Thoracic aorta endothelial cell (primary cell): ENCODE data around the gene PSMA3. TPM values are rescaled to one million over a fixed set of nuclear protein-coding genes. Genes with fewer than 3 reads are reported as not detected.

Experiments used
- small RNA-seq: library from RNA; depleted of rRNA; stranded (forward); fragments of <200 nt; gene quantifications from one replicate; pipeline ENCODE3, GENCODE V24; 2012
- total RNA-seq: library from RNA; depleted of rRNA; stranded (reverse); fragments of >200 nt; gene quantifications from 2 replicates; pipeline ENCODE4 v1.2.3, GENCODE V29; 2012

The PSMA3 gene
- 244 and 248 TPM in 2 replicates for total RNA-seq

DNA sequence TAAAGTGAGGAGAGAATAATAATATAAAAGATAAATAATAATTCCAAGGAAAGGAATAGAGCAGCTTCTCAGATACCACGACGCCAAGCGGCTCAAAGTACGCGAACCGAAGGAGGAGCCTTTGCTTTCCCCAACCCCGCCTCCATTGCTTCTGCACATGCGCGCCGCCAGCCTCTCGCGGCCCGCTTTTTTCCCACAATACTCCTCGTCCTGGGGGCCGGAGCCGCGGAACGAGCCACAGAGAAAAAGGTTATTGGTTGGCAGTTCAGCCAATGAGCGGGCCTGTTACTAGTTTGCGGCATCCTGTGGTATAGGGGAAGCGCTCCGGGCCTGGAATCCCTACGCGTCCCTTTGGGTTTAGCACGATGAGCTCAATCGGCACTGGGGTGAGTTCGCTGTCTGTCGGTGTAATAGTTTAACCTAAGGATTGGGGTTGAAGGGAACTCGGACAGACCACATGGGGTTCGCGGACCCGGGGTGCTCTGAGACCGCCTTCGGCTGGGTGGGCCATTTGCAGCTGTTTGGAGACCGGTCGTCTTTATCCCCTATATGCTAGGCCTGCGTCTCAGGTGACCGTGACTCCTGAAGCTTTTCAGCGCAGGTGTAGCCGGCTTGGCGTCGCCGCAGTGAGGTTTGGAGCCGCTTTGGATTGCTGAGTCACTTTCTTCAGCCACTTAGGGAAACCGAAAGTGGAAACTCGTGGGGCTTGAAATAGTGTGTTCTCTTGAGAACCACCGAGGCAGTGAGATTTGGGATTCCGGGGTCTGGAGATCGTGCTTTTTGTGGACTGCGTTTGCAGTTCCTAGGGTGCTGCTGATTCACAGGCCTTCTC lies at the start of gene PSMA3:
TSS of gene PSMA3 (plus strand) at position 288 of the 832 bp plus-strand sequence. CDS start at position 366, 78 bp downstream.

GRCh38 chr14:58199726-58200479 lies 44.7 kb upstream of the PSMA3 start, which contains the start of gene ACTR10:
Gene ACTR10 (plus strand): TSS chr14:58200149. CDS start chr14:58200218, 69 bp downstream.

DNA sequence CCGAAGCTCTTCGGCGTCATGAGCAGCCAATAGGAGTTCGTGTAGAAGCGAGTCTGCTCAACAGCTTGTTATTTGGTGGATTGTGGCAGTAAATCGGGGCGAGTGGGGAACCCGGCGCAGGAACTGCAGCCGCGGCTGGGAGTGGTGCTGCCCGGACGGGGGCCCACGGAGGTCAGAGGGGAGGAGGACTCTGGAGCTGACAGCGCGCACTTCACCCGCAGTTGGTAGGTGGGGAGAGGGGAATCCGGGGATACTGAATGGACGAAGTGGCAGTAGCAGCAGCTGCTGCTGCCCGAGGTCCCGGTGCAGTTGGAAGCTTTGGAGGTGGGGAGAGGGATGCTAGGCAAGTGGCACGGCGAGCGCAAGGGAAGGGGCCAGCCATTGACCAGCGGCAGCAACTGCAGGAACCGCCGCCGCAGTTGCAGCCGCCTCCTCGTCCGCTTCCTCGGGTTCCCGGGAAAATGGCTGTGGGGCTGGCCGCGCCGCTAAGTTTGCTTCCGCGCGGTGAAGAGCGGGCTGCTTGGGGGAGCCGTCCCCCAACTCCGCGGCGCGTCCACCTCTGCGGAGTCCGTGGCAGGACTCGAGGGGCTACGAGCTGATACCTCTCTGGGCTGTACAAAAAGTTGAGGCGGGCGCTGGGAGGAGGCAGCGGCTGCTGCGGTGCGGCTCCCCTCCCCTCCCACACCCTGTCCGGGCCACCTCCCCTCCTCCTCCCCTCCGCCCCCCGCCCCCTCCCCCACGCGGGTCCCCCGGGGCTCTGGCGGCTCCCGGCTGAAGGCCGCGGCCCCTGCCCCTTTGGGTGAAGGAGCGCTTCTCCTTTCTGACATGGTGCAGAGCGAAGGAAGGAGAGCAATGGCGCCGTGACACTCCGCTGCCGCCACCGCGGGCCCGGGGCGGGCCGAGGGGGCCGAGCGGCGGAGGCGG lies 54.1 kb downstream of the PSMA3 start, which contains the start of gene ARID4A:
TSS of gene ARID4A (plus strand) at position 79 of the 924 bp plus-strand sequence. CDS start 1,300 bp downstream, outside the sequence.

Small RNAs within 50 kb of the gene (small RNA-seq; reads per million reads assigned to genes)
- not detected for gene RNU6-341P

Other genes with a start within 250 kb of the PSMA3 start
- gene ARMH4, start 92.6 kb upstream of the PSMA3 start, total RNA-seq: 1.4 and 1.9 TPM in 2 replicates
- gene ACTR10, start 44.7 kb upstream of the PSMA3 start, total RNA-seq: 60.5 and 78.5 TPM in 2 replicates
- gene ARID4A, start 53.7 kb downstream of the PSMA3 start, total RNA-seq: 17.5 and 20.7 TPM in 2 replicates
- gene TOMM20L, start 151.1 kb downstream of the PSMA3 start, total RNA-seq: not detected in 2 replicates
- 25.4 and 31.6 TPM in 2 replicates for gene TIMM9, start 182.7 kb downstream of the PSMA3 start, total RNA-seq
- gene KIAA0586, start 182.9 kb downstream of the PSMA3 start, total RNA-seq: 32.5 and 42.4 TPM in 2 replicates